Motor neuron (in vitro differentiated cells): ENCODE data around the gene MMP26. TPM values are rescaled to one million over a fixed set of nuclear protein-coding genes. Genes with fewer than 3 reads are reported as not detected.
"Not testable (repeated sequence)": the region's sequence is repeated elsewhere in the genome, so short reads cannot be mapped to it uniquely, and the experiment has no call there.

Experiments
- ATAC-seq, 8 experiments: fragments of 200-7000 bp; cut with Tn5 transposase; replicated peaks in 6 of 8; 2 replicates each; pipeline ENCODE4 v1.8.0; 2021; ENCODE audit warnings: mild to moderate bottlenecking in 8 of 8, moderate library complexity in 8 of 8
- H3K27ac ChIP-seq, 2 donors: fragments of 250-450 bp; sonication (Bioruptor Pico); 2 replicates each; pipeline ENCODE4 v1.9.0; 2021; ENCODE audit warnings: antibody characterized with exemption in 2 of 2, mild to moderate bottlenecking in 2 of 2, moderate library complexity in 1 of 2
- H3K4me1 ChIP-seq, 2 donors: fragments of 250-450 bp; sonication (Bioruptor Pico); replicated peaks in 1 of 2; 2 replicates each; pipeline ENCODE4 v1.6.1; 2021; ENCODE audit warnings: antibody characterized with exemption in 2 of 2, mild to moderate bottlenecking in 2 of 2, moderate library complexity in 1 of 2
- H3K4me3 ChIP-seq, 5 donors: fragments of 250-450 bp; sonication (Bioruptor Pico); 2 replicates each; pipeline ENCODE4 v1.9.0; 2021; ENCODE audit warnings: antibody characterized with exemption in 5 of 5, mild to moderate bottlenecking in 5 of 5, moderate library complexity in 4 of 5
- WGBS, 10 experiments: fragments of 450-650 bp; shearing (Covaris generic); methylation state at CpG; one replicate each; pipeline ENCODE4 v1.0.0; 2022; 5-methylcytosine and 5-hydroxymethylcytosine counted together
- in situ Hi-C, 9 experiments: fragments of 400-800 bp; cut with MboI; loops; one replicate each; pipeline ENCODE4 v1.15.0; 2021; ENCODE audit warnings: low sequenced_read_pairs in 9 of 9, low pct_unique_long_range_greater_than_20kb in 2 of 9; ENCODE audit not compliant: unreplicated experiment in 9 of 9
- total RNA-seq, 8 experiments: library from RNA; unstranded; fragments of 300-600 nt; gene quantifications; 2 replicates each; pipeline versions ENCODE4 v1.2.3 to v1.2.4, GENCODE V29; 2022

Gene MMP26
- total RNA-seq, 8 experiments from 2014 or later: 0.38 TPM; not detected in 7

DNA sequence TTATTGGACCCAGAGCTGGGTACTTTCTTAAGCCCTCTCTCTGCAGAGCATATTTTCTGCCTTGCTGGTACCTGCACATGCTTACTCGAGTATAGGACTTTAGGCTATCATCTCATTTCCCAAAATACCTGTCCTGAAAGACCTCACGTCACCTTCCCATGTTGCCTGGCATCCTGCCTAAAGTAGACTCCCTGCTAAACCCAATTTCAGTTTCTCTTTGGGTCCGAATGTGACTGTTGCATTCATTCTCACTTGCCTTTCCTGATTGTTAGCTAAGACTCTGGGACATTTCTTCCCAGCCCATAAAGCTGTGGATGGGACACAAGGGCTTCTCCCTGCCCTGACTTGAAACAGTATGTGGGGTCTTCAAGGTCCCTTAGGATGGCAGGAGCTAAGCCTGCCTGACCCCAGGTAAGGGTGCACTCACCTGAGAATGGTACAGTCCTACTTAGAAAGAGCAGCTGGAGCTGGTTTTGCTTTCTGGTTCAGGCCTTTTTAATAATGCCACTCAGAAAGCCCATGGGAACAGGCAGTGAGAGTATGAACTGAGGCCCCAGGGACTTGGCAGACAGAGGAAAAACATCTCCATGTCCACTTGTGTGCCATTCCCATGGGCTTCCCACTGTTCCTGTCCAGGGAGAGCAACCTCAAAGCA is 19.8 kb upstream of the MMP26 start:
- Histone ChIP-seq H3K27ac (no peak overlapping the region), H3K4me3 (no peak overlapping the region), H3K4me1 (no peaks in the 10 kb centered on the region)
- ATAC-seq: no peak
- WGBS, 10 experiments: 0 to 90% (median 61%) methylated on average over 1 to 3 of the region's 3 CpGs; no CpG with 5 or more reads in 1 of the 10 experiments
- in situ Hi-C loops: no loop called here

DNA sequence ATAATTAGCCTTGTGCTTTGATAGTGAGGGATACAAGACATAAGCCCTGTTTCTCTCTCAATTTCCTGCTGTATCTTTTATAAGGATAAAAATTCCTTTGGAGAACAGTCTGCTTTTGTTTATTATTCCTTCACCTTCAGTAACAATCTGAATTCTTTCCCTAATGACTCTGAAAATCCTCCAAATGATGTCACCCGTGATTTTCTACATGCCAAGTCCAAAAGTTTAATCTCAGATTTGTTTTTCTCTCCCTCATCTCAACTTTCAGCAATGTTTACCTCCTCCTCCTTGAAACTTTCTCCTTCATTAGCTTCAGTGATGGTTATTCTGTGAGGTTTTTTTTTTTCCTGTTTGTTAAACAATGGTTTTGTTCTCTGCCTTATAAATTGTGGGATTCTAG is 9.1 kb upstream of the MMP26 start:
- no peak overlapping the region for H3K4me3 ChIP-seq
- no peak overlapping the region for H3K27ac ChIP-seq
- WGBS, 10 experiments: 11 to 67% (median 44%) methylated on average over 1 of the region's 1 CpG; no CpG with 5 or more reads in 2 of the 10 experiments
- no peak for ATAC-seq
- in situ Hi-C loops: no loop called here
- H3K4me1 ChIP-seq: no peaks in the 10 kb centered on the region

GRCh38 chr11:4697585-4697984 is 7.0 kb upstream of the MMP26 start, which contains the start of gene OR51E2:
Gene OR51E2 (minus strand): TSS chr11:4697853. CDS start chr11:4682711, 15,142 bp downstream.
- in situ Hi-C loops: no loop called here
- H3K4me3 ChIP-seq: no peak within 1 kb of the TSS
- WGBS, 10 experiments: 0 to 80% (median 64%) methylated on average over 1 to 3 of the region's 3 CpGs; no CpG with 5 or more reads in 1 of the 10 experiments
- no peaks in the 10 kb centered on the region for H3K4me1 ChIP-seq
- ATAC-seq: peak in 6 of 8 experiments; percentile 50 to 99 (median 84)
- H3K27ac ChIP-seq: no peak within 1 kb of the TSS

GRCh38 chr11:4699697-4700435 is 4.7 kb upstream of the MMP26 start:
- Histone ChIP-seq H3K27ac (no peak overlapping the region), H3K4me3 (no peak overlapping the region), H3K4me1 (no peaks in the 10 kb centered on the region)
- in situ Hi-C loops: loop anchor here in 1 of 9 experiments (25.0 kb wide), 1 partner anchor 112 kb away; the partner anchor contains the start of genes OR51F2 and OR52R1
- 31 to 100% (median 83%) methylated on average over 1 to 3 of the region's 3 CpGs; no CpG with 5 or more reads in 1 of the 10 experiments for WGBS, 10 experiments
- ATAC-seq: no peak

- in situ Hi-C loops: loop anchor here in 1 of 9 experiments (25.0 kb wide), 1 partner anchor 112 kb away; the partner anchor contains the start of genes OR51F2 and OR52R1
- Histone ChIP-seq H3K4me1 (no peaks in the 10 kb centered on the region), H3K27ac (no peak overlapping the region), H3K4me3 (no peak overlapping the region)
- WGBS, 10 experiments: 17 to 100% (median 100%) methylated on average over 1 of the region's 1 CpG; no CpG with 5 or more reads in 2 of the 10 experiments
- ATAC-seq: no peak
Measured at GRCh38 chr11:4700436-4700820, 4.2 kb upstream of the MMP26 start.

DNA sequence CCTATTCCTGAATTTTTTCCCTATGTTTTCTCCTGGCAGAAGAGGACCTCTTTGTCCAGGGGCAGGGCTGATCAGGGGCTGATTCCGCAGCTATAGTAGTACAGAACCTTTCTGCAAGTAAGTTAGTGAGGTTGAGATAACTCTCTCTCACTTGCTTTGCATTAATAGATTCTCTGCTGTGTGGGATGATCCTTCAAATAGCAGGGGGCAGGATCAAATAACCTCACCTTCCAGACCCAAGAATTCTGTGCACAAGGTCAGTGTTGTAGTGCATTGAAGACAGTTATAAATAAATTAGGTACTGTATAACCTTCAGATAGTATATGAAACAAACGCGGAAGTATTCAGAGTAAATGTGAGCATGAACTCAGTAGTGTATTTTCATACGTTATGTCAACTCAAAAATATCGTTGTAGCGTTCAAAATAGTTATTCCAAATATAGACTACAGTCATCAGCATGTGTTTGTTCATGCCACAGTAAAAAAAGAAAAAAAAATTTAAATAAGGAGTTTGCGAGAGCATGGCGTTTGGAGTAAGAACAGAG is 278 bp downstream of the MMP26 start:
- 32 to 100% (median 85%) methylated on average over 2 to 8 of the region's 8 CpGs for WGBS, 10 experiments
- Histone ChIP-seq H3K27ac (no peak overlapping the region), H3K4me1 (no peaks in the 10 kb centered on the region), H3K4me3 (no peak overlapping the region)
- ATAC-seq: peak in 1 of 8 experiments; percentile 12
- in situ Hi-C loops: loop anchor here in 1 of 9 experiments (25.0 kb wide), 1 partner anchor 107 kb away; the partner anchor contains the start of genes OR51F2 and OR52R1

DNA sequence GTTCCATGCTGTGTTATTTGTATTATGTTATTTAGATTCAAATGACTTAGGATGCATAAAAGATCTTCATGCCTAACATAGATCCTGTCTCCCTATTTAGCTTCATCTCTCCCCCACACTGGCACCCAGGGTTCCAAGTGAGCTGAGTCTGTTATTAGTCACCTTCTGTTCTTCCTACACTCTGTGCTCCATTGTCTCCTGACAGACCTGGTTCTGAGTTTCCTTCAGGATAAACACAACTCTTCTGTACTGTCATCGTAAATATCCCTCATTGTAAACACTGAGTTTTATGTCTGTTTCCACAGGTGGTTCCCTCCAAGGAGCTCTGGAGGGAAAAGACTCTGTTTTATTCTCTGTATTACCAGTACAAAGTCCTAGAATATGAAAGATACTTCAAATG is 8.7 kb downstream of the MMP26 start:
- in situ Hi-C loops: loop anchor here in 1 of 9 experiments (25.0 kb wide), 1 partner anchor 99 kb away; the partner anchor contains the start of genes OR51F2 and OR52R1
- no peak for ATAC-seq
- no peaks in the 10 kb centered on the region for H3K4me1 ChIP-seq
- no peak overlapping the region for H3K4me3 ChIP-seq
- 0 to 89% (median 41%) methylated on average over 1 of the region's 1 CpG; no CpG with 5 or more reads in 2 of the 10 experiments for WGBS, 10 experiments
- no peak overlapping the region for H3K27ac ChIP-seq

- ATAC-seq: no peak
- WGBS, 10 experiments: 34 to 100% (median 81%) methylated on average over 1 to 5 of the region's 5 CpGs
- no peaks in the 10 kb centered on the region for H3K4me1 ChIP-seq
- H3K4me3 ChIP-seq: no peak overlapping the region
- in situ Hi-C loops: loop anchor here in 1 of 9 experiments (25.0 kb wide), 1 partner anchor 98 kb away; the partner anchor contains the start of genes OR51F2 and OR52R1
- H3K27ac ChIP-seq: no peak overlapping the region
Measured at GRCh38 chr11:4714300-4714699, 9.7 kb downstream of the MMP26 start.

DNA sequence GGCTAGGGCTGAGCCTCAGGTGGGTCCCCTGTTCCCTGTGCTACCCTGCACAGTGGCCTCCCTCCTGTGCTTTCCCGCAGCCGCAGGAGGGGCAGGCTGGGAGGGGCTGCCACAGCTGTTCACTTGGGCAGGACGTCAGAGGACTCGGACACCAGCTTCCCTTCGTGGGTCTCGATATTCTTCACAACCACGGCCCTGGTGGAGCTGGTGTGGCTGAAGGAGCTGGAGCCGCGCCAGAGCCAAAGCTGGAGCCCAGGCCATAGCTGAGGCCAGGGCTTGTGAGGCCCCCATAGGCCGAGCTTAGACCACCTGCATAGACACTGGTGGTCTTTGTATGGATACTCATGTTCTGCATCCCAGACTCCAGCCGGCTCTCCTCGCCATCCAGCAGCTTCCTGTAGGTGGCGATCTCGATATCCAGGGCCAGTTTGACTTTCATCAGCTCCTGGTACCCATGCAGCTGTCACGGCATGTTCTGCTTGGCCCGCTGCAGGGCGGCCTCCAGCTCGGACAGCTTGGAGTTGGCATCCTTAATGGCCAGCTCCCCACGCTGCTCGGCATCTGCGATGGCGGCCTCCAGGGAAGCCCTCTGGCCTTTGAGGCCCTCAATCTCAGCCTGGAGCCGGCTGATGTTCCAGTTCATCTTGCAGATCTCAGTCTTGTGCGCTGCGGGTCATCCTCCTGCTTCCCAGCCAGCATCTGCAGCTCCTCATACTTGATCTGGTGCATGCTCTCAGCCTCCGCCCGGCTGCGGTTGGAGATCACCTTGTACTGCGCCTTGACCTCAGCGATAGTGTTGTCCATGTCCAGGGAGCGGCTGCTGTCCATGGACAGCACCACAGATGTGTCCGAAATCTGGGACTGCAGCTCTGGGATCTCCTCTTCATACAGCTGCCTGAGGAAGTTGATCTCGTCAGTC is 18.3 kb downstream of the MMP26 start:
- 40 to 100% (median 96%) methylated on average over 1 to 23 of the region's 33 CpGs; no CpG with 5 or more reads in 3 of the 10 experiments for WGBS, 10 experiments
- ATAC-seq, H3K4me1 ChIP-seq, H3K4me3 ChIP-seq, H3K27ac ChIP-seq: not testable (repeated sequence)
- in situ Hi-C loops: loop anchor here in 1 of 9 experiments (25.0 kb wide), 1 partner anchor 89 kb away; the partner anchor contains the start of genes OR51F2 and OR52R1

GRCh38 chr11:4727171-4727570 is 22.6 kb downstream of the MMP26 start:
- Histone ChIP-seq H3K4me1 (no peaks in the 10 kb centered on the region), H3K4me3 (no peak overlapping the region), H3K27ac (no peak overlapping the region)
- WGBS, 10 experiments: 33 to 100% (median 86%) methylated on average over 1 to 2 of the region's 2 CpGs
- in situ Hi-C loops: no loop called here
- no peak for ATAC-seq

GRCh38 chr11:4740735-4741134 is 36.2 kb downstream of the MMP26 start:
- in situ Hi-C loops: no loop called here
- WGBS, 10 experiments: 0 to 100% (median 50%) methylated on average over 1 to 2 of the region's 2 CpGs; no CpG with 5 or more reads in 2 of the 10 experiments
- ATAC-seq: no peak

GRCh38 chr11:4748438-4748837 is 43.9 kb downstream of the MMP26 start:
- Histone ChIP-seq H3K4me3 (no peak overlapping the region), H3K27ac (no peak overlapping the region), H3K4me1 (no peaks in the 10 kb centered on the region)
- WGBS, 10 experiments: 9 to 93% (median 74%) methylated on average over 2 to 6 of the region's 6 CpGs
- in situ Hi-C loops: no loop called here
- ATAC-seq: peak in 1 of 8 experiments; percentile 55

More at GRCh38 chr11:4740735-4741134, 36.2 kb downstream of the MMP26 start:
- no peaks in the 10 kb centered on the region for H3K4me1 ChIP-seq
- H3K4me3 ChIP-seq: no peak overlapping the region
- H3K27ac ChIP-seq: no peak overlapping the region
